ENCODE data around the gene WDR86.

WDR86 gene

DNA sequence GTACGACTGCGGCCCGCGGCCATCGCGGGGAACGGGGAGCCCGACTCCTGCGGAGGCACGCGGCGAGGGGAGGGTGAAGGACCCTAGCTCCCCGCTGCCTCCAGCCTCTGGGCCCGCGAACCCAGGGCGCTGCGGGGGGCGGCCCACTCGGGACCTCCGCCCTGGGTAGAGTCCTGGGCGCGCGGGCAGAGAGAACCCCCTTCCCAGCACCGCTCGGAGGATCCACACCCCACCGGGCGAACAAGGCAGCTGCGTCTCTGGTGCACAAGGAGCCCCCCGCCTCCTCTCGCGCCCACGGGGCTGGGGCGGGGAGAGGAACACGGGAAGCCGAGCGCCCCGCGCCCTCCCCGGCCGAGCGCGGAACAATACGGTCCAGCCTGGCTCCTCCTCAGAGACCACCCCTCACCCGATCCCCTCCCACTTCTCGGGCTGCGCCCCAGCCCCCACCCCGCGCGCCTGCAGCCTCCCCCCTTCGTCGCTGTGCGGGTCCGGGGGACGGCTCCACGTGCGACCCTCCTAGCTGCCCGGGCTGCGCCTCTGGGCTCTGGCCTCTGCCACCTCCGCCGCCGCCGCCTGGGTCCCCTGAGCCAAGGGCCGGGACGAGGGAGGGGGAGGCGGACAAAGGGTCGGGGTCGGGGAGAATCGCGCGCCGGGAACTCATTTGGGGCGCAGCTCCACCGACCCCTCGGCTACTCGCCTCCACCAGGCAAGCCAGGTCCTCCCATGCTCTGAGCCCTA is at the start of gene WDR86:
WDR86 (minus strand) TSS at position 372 of the 738 bp plus-strand sequence. CDS start 449 bp downstream, outside the sequence.
- DNase-seq: no peak

GRCh38 chr7:151457534-151457933 is 47.7 kb upstream of the WDR86 start:
- no peak for DNase-seq

- DNase-seq: no peak
These were observed 46.9 kb upstream of the WDR86 start for GRCh38 chr7:151456782-151457181.

GRCh38 chr7:151456276-151456675 is 46.4 kb upstream of the WDR86 start:
- DNase-seq: no peak

- DNase-seq: no peak
These were observed 45.9 kb upstream of the WDR86 start for GRCh38 chr7:151455690-151456089.

GRCh38 chr7:151454932-151455530 is 45.2 kb upstream of the WDR86 start:
- DNase-seq: no peak

- DNase-seq: no peak
These were observed 44.5 kb upstream of the WDR86 start for GRCh38 chr7:151454305-151454704.

DNA sequence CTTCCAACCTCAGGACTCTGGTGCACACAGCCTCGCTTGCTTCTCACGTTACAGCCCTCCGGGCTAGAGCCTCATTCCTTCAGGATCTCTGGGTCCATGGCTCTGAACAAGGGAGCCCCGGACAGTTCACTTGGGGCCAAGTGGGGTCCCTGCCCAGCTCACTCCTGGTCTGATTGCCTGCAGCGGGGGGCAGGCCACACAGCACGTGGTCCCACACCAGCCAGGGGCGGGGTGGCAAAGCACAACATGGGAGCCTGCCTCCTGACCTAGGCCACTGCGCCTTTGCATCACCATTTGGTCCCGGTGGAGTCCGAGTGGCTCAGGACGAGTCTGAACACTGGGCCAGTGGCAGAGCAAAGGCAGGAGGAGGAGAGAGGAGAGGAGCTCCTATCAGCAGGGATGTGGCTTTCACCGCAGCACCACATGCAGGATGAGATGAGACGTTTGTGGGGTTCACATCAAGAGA is 43.5 kb upstream of the WDR86 start:
- DNase-seq: no peak

DNA sequence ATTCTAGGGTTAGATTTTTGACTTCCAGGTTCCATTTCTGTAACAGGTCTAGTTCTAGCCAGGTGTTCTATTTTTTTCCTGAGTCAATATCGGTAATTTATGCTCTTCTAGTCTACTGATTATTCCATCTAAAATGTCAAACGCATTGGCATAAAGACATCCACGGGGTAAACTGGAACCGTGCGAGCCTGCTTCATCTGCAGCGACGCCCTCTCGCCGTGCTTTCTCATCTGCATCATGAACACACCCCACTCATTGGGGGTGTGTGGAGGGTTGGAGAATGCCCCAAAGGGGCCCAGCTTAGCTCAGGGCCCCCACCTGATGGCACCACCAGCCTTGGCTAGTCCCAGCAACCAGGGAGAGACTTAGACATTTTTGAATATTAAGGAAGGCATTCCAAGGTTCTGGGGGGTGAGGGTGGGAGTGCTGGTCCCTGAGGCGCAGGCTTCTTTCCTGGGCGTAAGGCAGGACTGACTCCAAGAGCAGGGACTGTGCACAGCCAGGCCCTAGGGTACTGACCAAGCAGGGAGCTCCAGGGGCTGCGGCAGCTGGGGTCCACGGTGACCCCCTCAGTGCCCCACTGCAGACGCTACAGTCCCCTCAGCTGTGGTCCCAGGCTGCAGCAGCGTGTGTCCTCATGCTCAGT is 43.0 kb upstream of the WDR86 start:
- DNase-seq: no peak

- DNase-seq: no peak
These were observed 42.1 kb upstream of the WDR86 start for GRCh38 chr7:151451626-151452571.

- DNase-seq: no peak
These were observed 41.3 kb upstream of the WDR86 start for GRCh38 chr7:151451156-151451555.

DNA sequence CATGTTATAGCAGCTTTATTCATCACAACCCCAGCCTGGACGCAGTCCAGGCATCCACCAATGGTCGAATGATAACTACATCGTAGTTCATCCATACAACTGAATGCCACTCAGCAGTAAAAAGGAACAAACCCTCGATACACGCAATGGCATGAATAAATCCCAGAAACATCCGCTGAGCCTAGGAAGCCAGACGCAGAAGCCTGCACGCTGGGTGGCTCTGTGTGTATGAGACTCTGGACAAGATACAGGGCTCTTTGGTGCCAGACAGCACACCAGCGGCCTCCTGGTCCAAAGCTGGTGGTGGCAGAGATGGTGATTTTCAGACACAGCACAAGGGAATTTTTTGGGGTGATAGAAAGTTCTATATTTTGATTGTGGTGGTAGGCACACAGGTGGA is 40.2 kb upstream of the WDR86 start:
- DNase-seq: no peak

GRCh38 chr7:151448261-151449252 is 38.7 kb upstream of the WDR86 start:
- peak; percentile 83 for DNase-seq

GRCh38 chr7:151447901-151448260 is 38.0 kb upstream of the WDR86 start:
- no peak for DNase-seq

GRCh38 chr7:151447312-151447711 is 37.5 kb upstream of the WDR86 start:
- no peak for DNase-seq

- DNase-seq: no peak
These were observed 36.6 kb upstream of the WDR86 start for GRCh38 chr7:151446412-151446811.

DNA sequence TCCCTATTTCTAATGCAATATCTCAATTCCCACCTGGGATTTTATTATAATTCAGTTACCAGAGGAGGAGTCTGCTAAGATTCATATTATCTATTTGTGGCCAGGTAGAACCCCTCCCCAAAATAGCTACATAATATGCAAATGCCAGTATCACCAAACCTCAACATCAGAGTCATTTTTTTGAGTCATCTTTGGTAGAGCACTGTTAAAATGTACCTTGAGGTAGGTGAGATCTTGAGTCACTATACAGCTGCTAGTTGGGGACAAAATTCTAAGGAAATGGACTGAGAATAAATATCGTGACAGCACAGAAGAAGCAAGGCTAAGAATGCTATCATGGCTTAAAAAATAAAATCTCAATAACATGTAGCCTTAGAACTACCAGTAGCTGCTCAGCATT is 34.8 kb upstream of the WDR86 start:
- no peak for DNase-seq

GRCh38 chr7:151442776-151443496 is 33.1 kb upstream of the WDR86 start:
- no peak for DNase-seq

- DNase-seq: no peak
These were observed 31.1 kb upstream of the WDR86 start for GRCh38 chr7:151440799-151441445.
